GM19324 (cell line): ENCODE results near the gene POLR3E.
"Not testable (repeated sequence)": the region's sequence is repeated elsewhere in the genome, so short reads cannot be mapped to it uniquely, and the experiment has no call there.

Source experiments
- ATAC-seq: cut with Tn5 transposase; IDR thresholded peaks from one replicate; pipeline ENCODE4 v1.9.1; 2021; ENCODE audit warnings: mild to moderate bottlenecking, moderate library complexity; ENCODE audit not compliant: unreplicated experiment, low FRiP score

The POLR3E gene

DNA sequence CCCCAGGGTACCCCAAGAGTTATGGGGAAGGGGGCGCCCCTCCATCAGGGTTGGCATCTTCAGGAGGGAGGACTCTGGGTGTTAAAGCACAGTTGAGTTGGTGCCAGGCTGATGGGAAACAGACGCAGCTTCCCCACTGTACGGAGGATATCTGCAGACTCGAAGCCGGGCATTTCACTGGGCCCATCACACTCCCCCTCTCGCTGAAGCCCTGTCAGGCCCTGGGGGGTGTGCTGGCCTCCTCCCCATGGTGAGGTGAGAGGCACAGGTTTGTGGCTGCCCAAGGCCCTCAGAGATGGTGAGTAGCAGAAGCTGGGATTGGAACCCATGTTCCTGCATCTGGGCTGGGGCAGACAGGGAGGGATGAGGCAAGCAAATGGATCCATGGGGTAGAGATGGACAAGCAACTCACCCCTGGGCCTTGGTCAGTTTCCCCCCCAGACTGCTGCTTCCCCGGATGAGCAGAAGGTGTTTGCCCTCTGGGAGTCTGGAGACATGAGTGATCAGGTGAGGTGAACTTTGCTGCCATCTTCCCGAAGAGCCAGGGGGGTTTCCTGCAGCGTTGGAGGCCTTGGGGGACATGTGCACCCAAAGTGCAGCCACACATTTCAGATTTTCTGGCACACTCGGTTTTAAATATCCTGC lies 31.0 kb downstream of the POLR3E start:
- ATAC-seq: no peak

DNA sequence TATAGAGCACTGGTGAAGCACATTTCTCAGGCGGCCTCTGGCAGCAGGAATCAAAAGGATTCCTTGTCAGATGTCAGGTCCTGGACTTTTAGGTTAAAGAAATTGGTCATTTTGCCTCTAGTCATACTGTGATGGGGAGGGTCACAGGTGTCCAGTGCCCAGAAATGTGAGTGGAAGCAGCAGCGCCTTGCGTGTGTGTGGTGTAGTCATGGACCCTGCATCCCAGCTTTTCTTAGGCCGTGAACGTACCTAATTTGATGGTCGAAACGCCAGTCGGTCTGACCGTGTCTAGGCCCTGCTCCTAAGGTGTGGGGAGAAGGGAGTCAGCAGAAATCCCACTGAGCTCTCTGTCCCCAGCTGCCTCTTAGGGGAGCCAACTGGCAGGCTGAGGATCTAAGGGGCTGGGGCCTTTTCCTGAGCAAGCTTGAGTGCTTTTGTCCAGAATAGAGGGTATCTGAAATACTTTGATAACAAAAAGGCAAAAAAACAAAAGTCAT lies 32.0 kb downstream of the POLR3E start:
- no peak for ATAC-seq

GRCh38 chr16:22330326-22330725 lies 33.1 kb downstream of the POLR3E start:
- ATAC-seq: no peak

DNA sequence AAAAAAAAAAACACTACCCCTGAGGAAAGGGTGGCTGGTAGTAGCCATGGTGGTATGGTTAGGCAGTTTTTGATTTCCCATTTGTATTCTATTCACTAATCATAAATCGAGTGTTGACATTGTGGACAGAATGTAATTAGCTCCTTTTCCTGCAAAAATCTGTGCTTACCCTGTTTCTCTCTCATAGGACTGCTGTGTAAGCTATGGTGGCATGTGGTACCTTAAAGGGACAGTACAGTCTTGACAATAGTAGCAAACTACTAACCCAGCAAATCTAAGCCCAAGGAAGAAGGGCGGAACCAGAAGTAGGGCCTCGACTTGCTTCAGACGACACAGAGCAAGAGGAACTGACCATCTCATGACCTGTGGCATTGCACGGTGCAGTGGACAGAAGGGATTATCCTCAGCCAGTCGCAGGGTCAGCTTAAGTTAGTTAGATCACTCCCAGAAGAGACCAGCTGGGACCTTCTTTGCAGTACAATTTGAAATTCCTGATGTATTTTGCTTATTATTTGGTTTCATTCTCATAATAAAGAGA lies 36.3 kb downstream of the POLR3E start:
- ATAC-seq: no peak

DNA sequence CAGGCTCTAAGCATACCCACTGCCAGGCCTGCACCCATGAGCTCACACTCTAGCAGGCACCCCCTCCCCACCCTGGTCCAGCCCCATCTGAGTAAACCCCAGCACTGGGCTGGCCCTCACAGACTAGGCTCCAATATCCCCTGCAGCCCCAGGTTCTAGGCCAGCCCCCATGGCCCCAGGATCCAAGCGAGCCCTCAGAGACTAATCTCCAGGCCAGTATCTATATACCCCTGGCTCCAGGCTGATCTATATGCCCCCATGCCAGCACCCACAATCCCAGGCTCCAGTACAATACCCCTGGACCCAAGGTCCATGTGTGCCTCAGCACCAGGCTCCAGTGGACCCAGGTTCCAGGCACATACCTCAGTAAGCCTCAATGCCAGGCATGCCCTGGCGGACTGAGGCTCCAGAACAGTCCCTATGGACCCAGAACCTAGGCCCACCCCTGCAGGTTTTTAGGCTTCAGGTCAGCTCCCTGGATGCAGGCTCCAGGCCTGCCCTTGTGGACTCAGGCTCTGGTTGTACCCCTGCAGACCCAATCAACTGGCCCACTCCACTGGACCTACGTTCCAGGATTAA lies 38.5 kb downstream of the POLR3E start:
- ATAC-seq: no peak

- no peak for ATAC-seq
Observed at GRCh38 chr16:22336581-22336980, 39.4 kb downstream of the POLR3E start.

DNA sequence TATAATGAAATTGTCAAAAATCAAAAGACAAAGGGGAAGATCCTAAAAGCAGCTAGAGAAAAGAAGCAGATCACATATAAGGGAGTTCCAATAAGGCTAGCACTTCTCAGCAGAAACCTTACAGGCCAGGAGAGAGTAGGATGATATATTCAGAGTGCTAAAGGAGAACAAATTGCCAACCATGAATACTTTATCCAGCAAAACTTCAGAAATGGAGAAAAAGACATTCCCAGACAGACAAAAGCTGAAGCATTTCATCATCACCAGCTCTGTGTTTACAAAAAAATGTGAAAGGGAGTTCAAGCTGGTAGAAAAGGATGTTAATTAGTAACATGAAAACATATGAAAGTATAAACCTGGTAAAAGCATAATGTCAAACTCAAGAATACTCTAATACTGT lies 39.8 kb downstream of the POLR3E start:
- ATAC-seq: no peak

- ATAC-seq: no peak
Observed at GRCh38 chr16:22337849-22338635, 40.8 kb downstream of the POLR3E start.

DNA sequence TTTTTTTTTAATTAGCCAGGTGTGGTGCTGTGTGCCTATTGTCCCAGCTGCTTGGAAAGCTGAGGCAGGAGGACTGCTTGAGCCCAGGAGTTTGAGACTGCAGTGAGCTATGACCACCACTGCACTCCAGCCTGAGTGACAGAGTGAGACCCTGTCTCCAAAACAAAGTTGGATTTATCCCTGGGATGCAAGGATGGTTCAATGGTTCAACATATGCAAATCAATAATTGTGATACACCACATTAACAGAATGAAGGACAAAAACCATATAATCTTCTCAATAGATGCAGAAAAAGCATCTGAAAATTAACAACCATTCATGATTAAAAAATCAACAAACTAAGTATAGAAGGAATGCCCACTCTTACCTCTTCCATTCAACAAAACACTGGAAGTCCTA lies 43.7 kb downstream of the POLR3E start:
- no peak for ATAC-seq

DNA sequence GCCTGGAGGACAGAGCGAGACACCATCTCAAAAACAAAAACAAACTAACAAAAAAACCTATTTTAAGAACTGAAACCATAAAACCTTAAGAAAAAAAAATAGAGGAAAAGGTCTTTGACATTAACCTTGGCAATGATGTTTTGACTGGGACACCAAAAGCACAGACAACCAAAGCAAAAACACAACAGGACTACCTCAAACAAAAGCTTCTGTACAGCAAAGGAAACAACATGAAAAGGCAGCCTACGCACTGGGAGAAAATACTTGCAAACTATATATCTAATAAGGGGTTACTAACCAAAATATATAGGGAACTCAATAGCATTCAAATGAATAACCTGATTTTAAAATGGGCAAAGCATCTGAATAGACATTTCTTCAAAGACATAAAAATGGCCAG lies 44.9 kb downstream of the POLR3E start:
- no peak for ATAC-seq

DNA sequence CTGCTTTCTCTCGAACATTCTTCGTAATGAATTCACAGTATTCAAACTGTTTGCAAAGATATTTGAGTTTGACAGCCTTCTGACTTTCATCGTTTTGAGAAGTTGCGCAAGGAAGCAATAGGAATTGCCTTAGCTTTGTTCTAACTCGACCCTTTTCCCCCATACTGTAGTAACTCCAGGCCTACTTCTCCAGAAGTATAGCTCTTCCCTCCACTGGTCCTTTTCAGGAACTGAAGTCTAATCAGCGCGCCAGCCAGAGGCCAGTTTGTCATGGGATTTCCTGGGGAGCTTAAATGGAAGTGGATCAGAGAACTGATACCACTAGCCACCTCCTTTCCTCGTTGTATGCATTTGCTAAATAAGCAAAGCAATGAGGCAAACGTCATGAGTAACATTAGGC lies 49.3 kb downstream of the POLR3E start:
- ATAC-seq: no peak

DNA sequence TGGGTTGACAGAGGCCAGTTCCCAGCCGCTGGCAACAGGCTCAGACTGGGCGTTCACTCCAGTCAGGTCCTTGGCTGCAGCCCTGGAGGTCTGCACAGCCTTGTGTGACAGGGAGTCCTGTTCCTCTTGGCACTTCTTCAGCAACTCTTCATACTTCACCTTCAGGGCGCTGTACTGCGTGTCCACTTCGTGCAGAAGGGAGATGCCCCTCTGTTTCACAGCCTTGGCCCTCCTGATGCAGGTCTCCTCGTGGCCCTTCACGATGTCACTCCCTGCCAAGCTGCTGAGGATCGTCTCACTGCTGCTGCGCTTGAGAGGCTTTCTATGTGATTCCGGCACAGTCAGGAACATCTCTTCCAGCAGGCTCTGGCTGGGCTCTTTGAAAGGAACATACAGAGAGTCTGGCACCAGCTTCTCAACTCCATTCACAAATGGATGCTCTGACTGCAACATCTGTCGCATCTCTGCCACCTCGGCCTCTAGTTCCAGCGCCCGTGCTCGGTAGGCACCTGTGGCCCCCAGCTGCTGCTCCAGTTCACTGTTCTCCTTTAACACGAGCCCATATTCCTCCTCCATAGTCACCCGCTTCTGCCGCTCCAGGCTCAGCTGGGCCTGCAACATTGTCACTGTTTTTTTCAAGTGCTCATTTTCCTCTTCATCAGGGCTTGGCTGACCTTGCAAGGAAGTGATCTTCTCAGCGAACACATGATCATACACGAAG lies 50.1 kb downstream of the POLR3E start:
- no peak for ATAC-seq

- ATAC-seq: no peak
Observed at GRCh38 chr16:22348291-22348690, 51.1 kb downstream of the POLR3E start.

- ATAC-seq: not testable (repeated sequence)
Observed at GRCh38 chr16:22351017-22351416, 53.8 kb downstream of the POLR3E start.

GRCh38 chr16:22352140-22352539 lies 54.9 kb downstream of the POLR3E start:
- no peak for ATAC-seq

GRCh38 chr16:22352723-22353122 lies 55.5 kb downstream of the POLR3E start:
- no peak for ATAC-seq

DNA sequence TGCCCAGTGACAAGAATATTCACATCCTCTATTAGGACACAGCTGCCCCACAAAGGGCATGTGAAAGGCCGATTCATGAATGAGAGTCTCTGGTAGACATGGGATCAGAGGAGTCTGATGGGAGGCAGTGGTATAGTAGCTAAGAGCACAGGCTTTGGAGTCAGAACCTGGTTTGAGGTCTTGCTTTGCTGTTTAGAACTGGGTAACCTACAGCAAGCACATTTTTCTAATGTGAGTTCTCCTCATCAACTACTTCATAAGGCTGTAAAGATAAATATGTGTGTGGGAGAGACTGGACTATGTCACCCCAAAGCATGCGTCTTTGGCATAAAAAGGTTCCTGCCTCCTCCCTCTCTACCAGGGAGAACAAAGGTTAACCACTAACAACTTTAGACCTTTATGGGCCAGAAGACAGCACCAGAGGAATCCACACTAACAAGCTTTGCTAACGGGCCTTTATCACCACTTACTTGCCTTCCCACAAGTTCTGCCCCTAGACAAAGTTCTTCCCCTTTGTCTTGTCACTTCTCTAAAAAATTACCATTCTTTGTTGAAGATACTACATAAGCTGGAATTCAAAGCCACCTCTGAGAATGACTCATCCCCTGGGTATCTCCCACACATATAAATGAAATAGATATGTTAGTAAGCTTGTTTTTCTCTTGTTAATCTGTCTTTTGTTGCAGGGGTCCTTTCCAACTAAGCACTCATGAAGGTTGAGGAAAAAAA lies 56.1 kb downstream of the POLR3E start:
- no peak for ATAC-seq

GRCh38 chr16:22353933-22354541 lies 56.8 kb downstream of the POLR3E start:
- no peak for ATAC-seq

DNA sequence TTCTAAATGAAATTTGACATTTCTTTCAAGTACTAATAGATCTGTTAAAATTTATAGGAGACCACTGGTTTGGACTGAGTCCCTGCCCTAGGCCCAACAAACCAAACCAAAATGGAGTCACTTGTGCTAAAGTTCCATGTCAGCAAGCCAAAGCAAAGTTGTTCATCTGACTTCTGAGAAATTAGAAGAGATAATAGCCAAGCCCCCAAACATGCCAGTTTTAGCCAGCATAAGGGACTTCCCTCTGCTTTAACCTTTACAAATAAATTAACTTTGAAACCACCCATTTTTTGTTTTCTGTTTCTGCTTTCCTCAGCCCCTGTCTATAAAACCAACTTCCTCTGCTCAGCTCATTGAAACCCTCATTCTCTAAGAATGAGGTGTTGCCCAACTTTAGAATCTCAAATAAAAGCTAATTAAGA lies 58.3 kb downstream of the POLR3E start:
- ATAC-seq: no peak
